Panc1 (cell line): ENCODE measurements around the gene ACSL6.

Experiments used
- TF ChIP-seq, protein P1 (sequence below): fragments of 450-650 bp; IDR thresholded peaks from 2 replicates; pipeline ENCODE4 v1.5.1; 2017; ENCODE audit warnings: mild to moderate bottlenecking
- TF ChIP-seq, protein P2 (sequence below), 2 experiments: IDR thresholded peaks; 2 replicates each; pipeline ENCODE4 v1.6.1; 2011 to 2012; ENCODE audit warnings: low read depth in 2 of 2, control low read depth in 1 of 2, low read length in 1 of 2, mild to moderate bottlenecking in 1 of 2, moderate library complexity in 1 of 2; ENCODE audit not compliant: insufficient read depth in 1 of 2

DNA sequence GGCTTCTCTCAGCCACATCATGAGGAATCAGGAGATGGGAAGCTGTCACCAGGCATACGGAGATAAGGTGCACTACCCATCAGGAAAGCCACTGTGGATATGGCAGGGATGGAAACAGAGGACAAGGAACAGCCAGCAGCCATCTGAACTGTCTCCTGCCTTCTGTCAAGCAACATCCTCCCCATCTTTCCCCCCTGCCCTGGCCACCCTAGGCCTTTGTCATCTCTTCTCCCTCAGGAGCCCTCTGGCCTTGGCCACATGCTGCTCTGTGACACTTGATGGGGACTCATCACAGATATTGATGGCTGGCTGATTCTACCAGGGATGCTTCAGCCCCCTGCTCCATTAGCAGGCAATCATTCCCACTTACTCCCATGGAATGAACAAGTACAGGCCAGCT lies 44.9 kb downstream of the ACSL6 start:
- TF ChIP-seq, protein P1, sequence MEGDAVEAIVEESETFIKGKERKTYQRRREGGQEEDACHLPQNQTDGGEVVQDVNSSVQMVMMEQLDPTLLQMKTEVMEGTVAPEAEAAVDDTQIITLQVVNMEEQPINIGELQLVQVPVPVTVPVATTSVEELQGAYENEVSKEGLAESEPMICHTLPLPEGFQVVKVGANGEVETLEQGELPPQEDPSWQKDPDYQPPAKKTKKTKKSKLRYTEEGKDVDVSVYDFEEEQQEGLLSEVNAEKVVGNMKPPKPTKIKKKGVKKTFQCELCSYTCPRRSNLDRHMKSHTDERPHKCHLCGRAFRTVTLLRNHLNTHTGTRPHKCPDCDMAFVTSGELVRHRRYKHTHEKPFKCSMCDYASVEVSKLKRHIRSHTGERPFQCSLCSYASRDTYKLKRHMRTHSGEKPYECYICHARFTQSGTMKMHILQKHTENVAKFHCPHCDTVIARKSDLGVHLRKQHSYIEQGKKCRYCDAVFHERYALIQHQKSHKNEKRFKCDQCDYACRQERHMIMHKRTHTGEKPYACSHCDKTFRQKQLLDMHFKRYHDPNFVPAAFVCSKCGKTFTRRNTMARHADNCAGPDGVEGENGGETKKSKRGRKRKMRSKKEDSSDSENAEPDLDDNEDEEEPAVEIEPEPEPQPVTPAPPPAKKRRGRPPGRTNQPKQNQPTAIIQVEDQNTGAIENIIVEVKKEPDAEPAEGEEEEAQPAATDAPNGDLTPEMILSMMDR = no peak
- TF ChIP-seq, protein P2, sequence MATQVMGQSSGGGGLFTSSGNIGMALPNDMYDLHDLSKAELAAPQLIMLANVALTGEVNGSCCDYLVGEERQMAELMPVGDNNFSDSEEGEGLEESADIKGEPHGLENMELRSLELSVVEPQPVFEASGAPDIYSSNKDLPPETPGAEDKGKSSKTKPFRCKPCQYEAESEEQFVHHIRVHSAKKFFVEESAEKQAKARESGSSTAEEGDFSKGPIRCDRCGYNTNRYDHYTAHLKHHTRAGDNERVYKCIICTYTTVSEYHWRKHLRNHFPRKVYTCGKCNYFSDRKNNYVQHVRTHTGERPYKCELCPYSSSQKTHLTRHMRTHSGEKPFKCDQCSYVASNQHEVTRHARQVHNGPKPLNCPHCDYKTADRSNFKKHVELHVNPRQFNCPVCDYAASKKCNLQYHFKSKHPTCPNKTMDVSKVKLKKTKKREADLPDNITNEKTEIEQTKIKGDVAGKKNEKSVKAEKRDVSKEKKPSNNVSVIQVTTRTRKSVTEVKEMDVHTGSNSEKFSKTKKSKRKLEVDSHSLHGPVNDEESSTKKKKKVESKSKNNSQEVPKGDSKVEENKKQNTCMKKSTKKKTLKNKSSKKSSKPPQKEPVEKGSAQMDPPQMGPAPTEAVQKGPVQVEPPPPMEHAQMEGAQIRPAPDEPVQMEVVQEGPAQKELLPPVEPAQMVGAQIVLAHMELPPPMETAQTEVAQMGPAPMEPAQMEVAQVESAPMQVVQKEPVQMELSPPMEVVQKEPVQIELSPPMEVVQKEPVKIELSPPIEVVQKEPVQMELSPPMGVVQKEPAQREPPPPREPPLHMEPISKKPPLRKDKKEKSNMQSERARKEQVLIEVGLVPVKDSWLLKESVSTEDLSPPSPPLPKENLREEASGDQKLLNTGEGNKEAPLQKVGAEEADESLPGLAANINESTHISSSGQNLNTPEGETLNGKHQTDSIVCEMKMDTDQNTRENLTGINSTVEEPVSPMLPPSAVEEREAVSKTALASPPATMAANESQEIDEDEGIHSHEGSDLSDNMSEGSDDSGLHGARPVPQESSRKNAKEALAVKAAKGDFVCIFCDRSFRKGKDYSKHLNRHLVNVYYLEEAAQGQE (IDR thresholded peaks at IDR 0.05; ENCODE audit: insufficient read depth in 1 of 2, low read depth in 2 of 2, low read length in 1 of 2) = no peak
